Subcutaneous abdominal adipose tissue (tissue), 5 donors: ENCODE results near the gene PMM2.
"Not testable (repeated sequence)": the region's sequence is repeated elsewhere in the genome, so short reads cannot be mapped to it uniquely, and the experiment has no call there.

Source experiments
- H3K27ac ChIP-seq: one replicate; pipeline ENCODE4 v1.7.0; 2013; ENCODE audit warnings: low read depth, mild to moderate bottlenecking, inconsistent platforms, low read length, moderate library complexity
- H3K27me3 ChIP-seq, 5 donors: one replicate each; pipeline ENCODE4 v1.7.0; 2013; ENCODE audit warnings: low read length in 5 of 5, inconsistent platforms in 1 of 5; ENCODE audit not compliant: control insufficient read depth in 5 of 5, insufficient read depth in 4 of 5
- H3K36me3 ChIP-seq, 5 donors: one replicate each; pipeline ENCODE4 v1.7.0; 2013; ENCODE audit warnings: low read length in 5 of 5; ENCODE audit not compliant: control insufficient read depth in 5 of 5, insufficient read depth in 5 of 5
- H3K4me1 ChIP-seq, 5 donors: one replicate each; pipeline ENCODE4 v1.7.0; 2013; ENCODE audit warnings: low read length in 5 of 5, mild to moderate bottlenecking in 3 of 5, moderate library complexity in 1 of 5; ENCODE audit not compliant: control insufficient read depth in 5 of 5, insufficient read depth in 5 of 5
- H3K4me3 ChIP-seq, 5 donors: one replicate each; pipeline ENCODE4 v1.7.0; 2013; ENCODE audit warnings: low read length in 5 of 5, low read depth in 1 of 5
- H3K9ac ChIP-seq, 5 donors: one replicate each; pipeline ENCODE4 v1.7.0; 2013; ENCODE audit warnings: low read length in 5 of 5, mild to moderate bottlenecking in 4 of 5, moderate library complexity in 3 of 5
- H3K9me3 ChIP-seq, 5 donors: one replicate each; pipeline ENCODE4 v1.7.0; 2013; ENCODE audit warnings: low read length in 5 of 5; ENCODE audit not compliant: control insufficient read depth in 5 of 5
- donor health status: healthy.
- donor health status: healthy.
- donor health status: healthy.
- donor health status: healthy.
- donor health status: healthy.

PMM2 gene

DNA sequence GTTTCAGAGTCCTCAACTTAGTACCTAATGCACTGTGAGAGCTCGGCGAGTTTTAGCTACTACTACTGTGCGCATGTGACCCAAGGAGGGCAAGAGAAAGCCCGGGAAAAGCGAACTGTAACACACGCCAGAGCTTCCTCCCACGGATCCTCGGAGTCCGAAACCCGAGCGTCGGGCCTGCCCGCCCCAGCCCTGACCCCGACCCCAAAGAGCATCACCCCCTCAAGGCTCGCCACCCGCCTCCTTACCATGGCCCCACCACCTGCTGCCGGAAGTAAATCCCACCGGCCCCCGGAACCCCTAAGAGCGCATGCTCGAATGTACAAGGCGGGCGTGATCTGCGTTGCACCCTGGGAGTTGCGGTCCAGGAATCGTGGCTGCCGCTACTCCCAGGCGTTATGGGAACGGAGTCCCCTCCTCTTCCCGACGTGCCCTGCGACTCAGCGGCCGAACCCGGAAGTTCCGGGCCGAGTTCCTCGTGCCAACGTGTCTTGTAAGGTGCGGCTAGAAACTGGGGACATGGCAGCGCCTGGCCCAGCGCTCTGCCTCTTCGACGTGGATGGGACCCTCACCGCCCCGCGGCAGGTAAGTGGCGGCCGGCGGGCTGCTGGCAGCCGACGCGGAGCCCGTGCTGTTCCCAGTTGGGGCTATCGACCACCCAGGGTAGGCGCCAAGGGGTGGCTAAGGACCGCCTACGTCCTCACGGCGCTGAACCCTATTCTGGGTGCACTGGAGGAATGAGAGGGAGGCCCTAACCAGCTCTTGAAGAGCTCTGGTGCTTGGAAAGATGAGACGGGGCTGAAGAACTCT, at the start of gene PMM2, which contains the start of gene TMEM186:
PMM2 (plus strand) TSS at position 476 of the 810 bp plus-strand sequence; CDS start at position 520, 44 bp downstream.
TMEM186 (minus strand) TSS at position 276 of the 810 bp plus-strand sequence; CDS start at position 251, 25 bp downstream.
- H3K9ac ChIP-seq = peak within 1 kb of the TSS; percentile 94 to 99 (median 98)
- H3K27me3 ChIP-seq = peaks cover 0 to 2% (median 0%) of the 10 kb centered on the region in 5 donors
- peak within 1 kb of the TSS; percentile 90 to 99 (median 95) for H3K4me3 ChIP-seq
- peaks cover 6 to 10% (median 9%) of the 10 kb centered on the region in 5 donors for H3K36me3 ChIP-seq
- H3K4me1 ChIP-seq = peaks cover 9 to 37% (median 32%) of the 10 kb centered on the region in 5 donors
- peak within 1 kb of the TSS; percentile 96 for H3K27ac ChIP-seq
- no peaks in the 10 kb centered on the region for H3K9me3 ChIP-seq

DNA sequence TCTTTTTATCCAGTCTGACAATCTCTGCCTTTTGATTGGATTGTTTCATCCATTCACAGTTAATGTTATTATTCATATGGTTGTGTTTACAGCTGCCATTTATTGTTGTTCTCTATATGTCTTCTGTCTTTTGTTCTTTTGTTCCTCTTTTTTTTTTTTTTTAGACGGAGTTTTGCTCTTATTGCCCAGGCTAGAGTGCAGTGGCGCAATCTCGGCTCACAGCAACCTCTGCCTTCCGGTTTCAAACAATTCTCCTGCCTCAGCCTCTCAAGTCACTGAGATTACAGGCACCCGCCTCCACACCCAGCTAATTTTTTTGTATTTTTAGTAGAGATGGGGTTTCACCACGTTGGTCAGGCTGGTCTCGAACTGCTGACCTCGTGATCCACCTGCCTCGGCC, 48.7 kb upstream of the PMM2 start:
- H3K4me1 ChIP-seq, H3K27ac ChIP-seq, H3K4me3 ChIP-seq, H3K9me3 ChIP-seq, H3K9ac ChIP-seq, H3K27me3 ChIP-seq: not testable (repeated sequence)
- H3K36me3 ChIP-seq = peaks cover 0 to 22% (median 9%) of the 10 kb centered on the region in 5 donors

DNA sequence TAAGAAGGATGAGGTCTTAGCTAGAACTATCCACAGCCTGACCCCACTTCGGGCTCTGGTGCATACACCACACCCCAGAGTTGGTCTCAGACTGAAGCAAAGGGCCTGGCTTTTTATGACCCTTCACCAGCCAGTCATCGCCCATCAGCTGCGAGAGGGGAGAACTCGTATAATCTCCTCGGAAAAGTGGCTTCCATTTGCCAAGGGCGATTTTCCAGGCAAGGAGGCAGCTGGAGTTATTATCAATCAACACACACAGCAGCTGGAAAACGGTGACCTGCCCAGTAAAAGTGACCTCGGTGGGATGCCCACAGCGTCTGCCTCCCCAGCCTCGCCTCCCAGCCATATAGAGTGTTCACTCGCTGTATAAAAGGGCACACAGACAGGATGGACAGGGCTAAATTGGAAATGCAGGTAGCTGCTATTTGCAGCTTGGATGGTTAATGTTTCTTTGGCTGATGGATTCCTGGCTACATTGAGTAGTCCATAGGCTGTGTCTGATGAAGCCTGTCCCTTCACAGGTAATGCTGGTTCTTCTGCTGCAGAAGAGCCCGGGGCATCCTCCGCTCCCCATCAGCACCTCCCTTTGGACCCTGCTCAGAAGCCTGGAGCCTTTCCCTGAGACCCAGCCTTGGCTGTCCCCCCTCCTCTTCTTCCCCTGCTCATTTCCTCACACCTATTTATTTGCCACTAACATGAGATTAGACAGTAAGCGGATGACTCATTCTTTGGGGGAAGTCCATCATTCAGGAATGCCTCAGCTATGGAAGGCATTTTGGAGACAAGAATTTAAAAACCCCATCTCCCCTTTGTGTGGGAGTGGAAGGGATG, 45.9 kb upstream of the PMM2 start:
- H3K36me3 ChIP-seq = peaks cover 0 to 22% (median 9%) of the 10 kb centered on the region in 5 donors
- no peak overlapping the region for H3K4me3 ChIP-seq
- H3K4me1 ChIP-seq = no peaks in the 10 kb centered on the region
- H3K9ac ChIP-seq = no peak overlapping the region
- no peak overlapping the region for H3K27ac ChIP-seq
- no peaks in the 10 kb centered on the region for H3K27me3 ChIP-seq
- H3K9me3 ChIP-seq = no peaks in the 10 kb centered on the region

DNA sequence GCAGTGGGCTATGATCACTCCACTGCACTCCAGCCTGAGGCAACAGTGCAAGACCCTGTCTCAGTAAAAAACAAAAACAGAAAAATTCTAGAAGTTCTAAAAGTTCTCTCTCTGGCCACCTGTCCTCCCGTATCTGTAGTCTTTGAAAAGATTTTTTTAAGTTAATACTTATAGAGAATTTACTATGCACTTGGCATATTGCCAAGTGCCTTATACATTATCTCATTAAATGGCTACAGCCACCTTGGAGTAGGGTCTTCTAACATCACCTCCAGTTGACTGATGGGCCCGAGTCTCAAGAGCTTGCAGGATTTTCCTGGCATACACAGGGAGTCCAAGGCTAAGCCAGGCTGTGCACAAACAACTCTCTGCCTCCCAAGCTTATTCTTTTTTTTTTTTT, 44.9 kb upstream of the PMM2 start:
- no peaks in the 10 kb centered on the region for H3K4me1 ChIP-seq
- no peak overlapping the region for H3K4me3 ChIP-seq
- H3K27me3 ChIP-seq = no peaks in the 10 kb centered on the region
- no peak overlapping the region for H3K27ac ChIP-seq
- H3K9me3 ChIP-seq = no peaks in the 10 kb centered on the region
- peaks cover 0 to 22% (median 10%) of the 10 kb centered on the region in 5 donors for H3K36me3 ChIP-seq
- H3K9ac ChIP-seq = no peak overlapping the region

DNA sequence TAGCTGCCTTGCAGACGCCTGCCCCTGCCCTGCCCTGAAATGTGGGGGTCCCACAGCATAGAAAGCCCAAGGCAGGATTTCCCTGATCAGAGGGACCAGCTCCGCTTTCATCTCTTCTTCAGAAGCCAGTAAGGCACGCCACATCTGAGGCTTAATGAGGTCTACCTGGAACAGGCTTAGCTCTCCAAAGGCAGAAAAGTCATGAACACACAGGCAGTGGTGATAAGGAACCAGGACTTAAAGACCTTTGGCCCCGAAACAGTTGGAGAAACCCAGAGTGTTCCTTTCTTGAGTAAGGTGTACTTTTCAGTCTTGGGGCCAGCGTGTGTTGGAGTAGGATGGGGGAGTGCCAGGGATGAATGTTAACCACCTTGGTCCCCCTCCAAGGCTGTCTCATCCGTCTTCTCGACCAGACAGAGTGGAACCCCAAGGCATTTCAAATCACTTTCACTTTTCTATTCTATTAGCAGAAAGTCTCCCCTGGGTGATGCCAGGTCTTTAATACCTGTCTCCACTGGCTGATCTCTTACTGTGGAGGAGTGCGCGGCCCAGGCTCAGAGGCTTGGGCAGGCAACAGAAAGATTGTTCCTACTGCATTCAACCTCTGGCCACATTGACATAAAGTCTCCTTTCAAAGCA, 44.1 kb upstream of the PMM2 start:
- no peaks in the 10 kb centered on the region for H3K9me3 ChIP-seq
- H3K9ac ChIP-seq = no peak overlapping the region
- no peak overlapping the region for H3K4me3 ChIP-seq
- no peaks in the 10 kb centered on the region for H3K4me1 ChIP-seq
- peaks cover 0 to 29% (median 13%) of the 10 kb centered on the region in 5 donors for H3K36me3 ChIP-seq
- no peaks in the 10 kb centered on the region for H3K27me3 ChIP-seq
- H3K27ac ChIP-seq = no peak overlapping the region

DNA sequence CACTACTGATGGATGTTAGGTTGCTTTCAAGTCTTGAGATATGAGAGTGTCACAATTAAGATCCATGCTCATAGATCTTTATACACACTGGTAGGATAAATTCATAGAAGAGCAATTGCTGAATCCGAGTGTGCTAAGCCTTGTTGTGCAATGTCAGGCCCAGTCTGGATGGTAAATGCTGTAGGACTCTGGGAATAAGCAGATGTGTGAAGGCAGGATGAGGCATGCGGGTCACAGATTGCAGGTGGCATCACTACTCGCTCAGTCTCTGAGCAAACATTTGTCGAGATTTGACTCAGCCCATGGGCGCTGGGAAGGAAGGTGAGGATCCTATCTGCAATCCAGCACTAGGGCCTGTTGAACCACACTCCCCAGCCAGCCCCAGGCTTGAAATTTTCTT, 40.9 kb upstream of the PMM2 start:
- Histone ChIP-seq H3K4me3 (no peak overlapping the region), H3K27me3 (no peaks in the 10 kb centered on the region), H3K27ac (no peak overlapping the region), H3K9ac (no peak overlapping the region), H3K4me1 (no peaks in the 10 kb centered on the region), H3K36me3 (peaks cover 0 to 27% (median 8%) of the 10 kb centered on the region in 5 donors), H3K9me3 (no peaks in the 10 kb centered on the region)

DNA sequence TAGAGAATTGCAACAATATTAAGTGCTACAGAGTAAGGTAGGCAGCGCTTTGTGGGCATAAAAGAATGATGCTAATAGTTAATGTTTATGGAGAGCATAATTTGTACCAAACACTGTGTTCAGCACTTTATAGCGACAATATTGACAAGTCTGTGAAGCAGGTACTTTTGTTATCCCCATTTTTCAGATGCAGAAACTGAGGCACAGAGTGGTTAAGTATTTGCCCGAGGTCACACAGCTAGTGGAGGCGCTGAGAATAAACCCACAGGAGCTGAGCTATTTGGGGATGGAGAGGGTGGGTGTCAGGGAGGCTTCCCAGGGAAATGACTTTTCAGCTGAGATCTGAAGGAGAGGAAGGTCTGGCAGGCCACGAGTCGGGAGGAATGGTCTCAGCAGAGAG, 39.6 kb upstream of the PMM2 start:
- no peaks in the 10 kb centered on the region for H3K27me3 ChIP-seq
- no peak overlapping the region for H3K4me3 ChIP-seq
- H3K4me1 ChIP-seq = no peaks in the 10 kb centered on the region
- H3K9ac ChIP-seq = no peak overlapping the region
- H3K27ac ChIP-seq = no peak overlapping the region
- peaks cover 0 to 25% (median 7%) of the 10 kb centered on the region in 5 donors for H3K36me3 ChIP-seq
- no peaks in the 10 kb centered on the region for H3K9me3 ChIP-seq

DNA sequence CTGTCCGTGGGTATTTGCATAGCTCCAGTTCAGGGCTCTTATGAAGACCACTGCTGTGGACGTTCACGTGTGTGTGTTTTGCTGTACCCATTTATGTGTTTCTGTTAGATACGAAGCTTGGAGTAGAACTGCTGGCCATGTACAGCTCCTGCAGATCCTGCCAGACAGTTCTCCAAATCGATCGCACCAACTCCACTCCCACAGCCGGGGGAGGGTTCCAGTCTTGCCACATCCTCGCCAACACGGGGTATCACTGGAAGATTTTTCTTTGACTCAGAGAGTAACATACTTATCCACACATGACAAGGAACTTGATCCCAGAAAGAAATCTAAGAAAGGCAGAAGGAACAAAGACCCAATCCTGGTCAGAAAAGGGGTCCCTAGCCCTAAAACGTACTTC, 37.6 kb upstream of the PMM2 start:
- H3K27ac ChIP-seq = no peak overlapping the region
- H3K4me3 ChIP-seq = no peak overlapping the region
- H3K27me3 ChIP-seq = no peaks in the 10 kb centered on the region
- H3K36me3 ChIP-seq = peaks cover 0 to 33% (median 15%) of the 10 kb centered on the region in 5 donors
- H3K4me1 ChIP-seq = no peaks in the 10 kb centered on the region
- H3K9me3 ChIP-seq = no peaks in the 10 kb centered on the region
- no peak overlapping the region for H3K9ac ChIP-seq

DNA sequence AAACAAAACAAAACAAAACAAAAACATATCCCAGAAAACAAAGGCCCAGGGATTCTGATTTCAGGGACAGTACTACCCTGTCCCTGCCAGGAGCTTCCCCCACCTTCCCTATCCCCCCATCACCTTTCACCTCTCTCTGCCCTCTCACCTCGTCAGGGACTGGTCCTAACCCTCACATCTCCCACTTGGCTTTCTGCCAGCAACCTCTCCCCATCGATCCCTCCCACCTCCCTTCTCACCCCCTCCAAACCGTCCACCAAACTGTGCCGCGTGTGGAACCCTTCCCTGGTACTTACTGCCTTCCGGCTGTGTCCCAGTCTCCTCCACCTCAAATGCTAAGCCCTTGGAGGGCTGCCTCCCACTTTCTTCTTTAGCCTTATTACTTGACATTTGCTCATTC, 36.6 kb upstream of the PMM2 start:
- Histone ChIP-seq H3K27ac (no peak overlapping the region), H3K9me3 (no peaks in the 10 kb centered on the region), H3K27me3 (no peaks in the 10 kb centered on the region), H3K36me3 (peaks cover 0 to 33% (median 19%) of the 10 kb centered on the region in 5 donors), H3K4me3 (no peak overlapping the region), H3K9ac (no peak overlapping the region), H3K4me1 (no peaks in the 10 kb centered on the region)
